SJCRH30 (cell line): ENCODE data around the gene SLC39A10. TPM values are rescaled to one million over a fixed set of nuclear protein-coding genes. Genes with fewer than 3 reads are reported as not detected.
"Not testable (repeated sequence)": the region's sequence is repeated elsewhere in the genome, so short reads cannot be mapped to it uniquely, and the experiment has no call there.

Experiments used
- DNase-seq, 2 experiments: peaks; one replicate each; pipeline ENCODE4 v3.0.0-alpha.2; 2015 to 2020
- H3K27ac ChIP-seq: fragments of 250-450 bp; sonication (Bioruptor Pico); 2 replicates; pipeline ENCODE4 v1.5.1; 2020; ENCODE audit warnings: mild to moderate bottlenecking, moderate library complexity
- H3K27me3 ChIP-seq: fragments of 250-450 bp; sonication (Bioruptor Pico); 2 replicates; pipeline ENCODE4 v1.5.1; 2020; ENCODE audit warnings: mild to moderate bottlenecking, moderate library complexity
- H3K36me3 ChIP-seq: fragments of 250-450 bp; sonication (Bioruptor Pico); 2 replicates; pipeline ENCODE4 v1.5.1; 2020; ENCODE audit warnings: mild to moderate bottlenecking, moderate library complexity
- H3K4me1 ChIP-seq: fragments of 250-450 bp; sonication (Bioruptor Pico); 2 replicates; pipeline ENCODE4 v1.5.1; 2020; ENCODE audit warnings: mild to moderate bottlenecking, moderate library complexity
- H3K4me3 ChIP-seq: fragments of 250-450 bp; sonication (Bioruptor Pico); 2 replicates; pipeline ENCODE4 v1.5.1; 2020; ENCODE audit warnings: mild to moderate bottlenecking, moderate library complexity
- H3K9me3 ChIP-seq: fragments of 250-450 bp; sonication (Bioruptor Pico); replicated peaks from 2 replicates; pipeline ENCODE4 v1.5.1; 2020; ENCODE audit warnings: mild to moderate bottlenecking, moderate library complexity
- total RNA-seq: library from RNA; depleted of rRNA; stranded (reverse); fragments of >200 nt; shearing (Covaris generic); gene quantifications from 2 replicates; pipeline ENCODE4 v1.2.3, GENCODE V29; 2014

SLC39A10 gene
- total RNA-seq, 1 experiment from 2014 or later, result 57.8 TPM

DNA sequence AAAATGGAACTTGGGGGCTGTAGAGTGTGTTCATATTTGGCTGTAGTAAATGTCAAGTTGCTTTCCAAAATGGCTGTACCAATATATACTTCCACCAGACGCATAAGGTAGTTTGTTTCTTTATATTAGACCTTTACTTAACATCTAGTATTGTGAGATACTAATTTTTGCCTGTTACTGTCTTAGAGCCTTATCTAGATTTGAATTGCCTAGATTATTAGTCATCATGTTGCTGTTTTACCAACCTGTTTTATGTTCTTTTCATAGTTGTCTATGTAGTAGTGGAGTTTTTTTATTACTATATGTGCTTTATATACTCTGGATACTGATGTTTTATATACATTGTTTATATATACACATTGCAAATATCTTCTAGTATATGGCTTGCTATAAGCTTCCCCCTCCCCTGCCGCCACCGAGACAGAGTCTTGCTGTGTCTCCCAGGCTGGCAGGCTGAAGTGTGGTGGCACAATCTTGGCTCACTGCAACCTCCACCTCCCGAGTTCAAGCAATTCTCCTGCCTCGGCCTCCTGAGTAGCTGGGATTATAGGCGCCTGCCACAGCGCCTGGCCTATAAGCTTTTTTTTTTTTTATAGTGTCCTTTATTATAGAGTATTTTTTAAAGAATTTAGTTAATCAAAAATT is 18.9 kb downstream of the SLC39A10 start:
- H3K9me3 ChIP-seq, result no peaks in the 10 kb centered on the region; the same call in 1 of the 2 replicates
- H3K4me3 ChIP-seq, result no peak overlapping the region
- no peaks in the 10 kb centered on the region for H3K27me3 ChIP-seq
- no peak for DNase-seq
- H3K4me1 ChIP-seq, result no peaks in the 10 kb centered on the region
- no peak overlapping the region for H3K27ac ChIP-seq
- 0 out of 2 replicates have a peak, but pooled peaks cover 1% of the 10 kb centered on the region for H3K36me3 ChIP-seq

GRCh38 chr2:195677290-195677689 is 20.3 kb downstream of the SLC39A10 start:
- H3K9me3 ChIP-seq, result no peaks in the 10 kb centered on the region; the same call in 1 of the 2 replicates
- H3K4me1 ChIP-seq, result no peaks in the 10 kb centered on the region
- no peaks in the 10 kb centered on the region for H3K27me3 ChIP-seq
- DNase-seq, result no peak
- peaks cover 6% of the 10 kb centered on the region for H3K36me3 ChIP-seq
- H3K27ac ChIP-seq, result no peak overlapping the region
- H3K4me3 ChIP-seq, result no peak overlapping the region

- Histone ChIP-seq H3K9me3 (no peaks in the 10 kb centered on the region; the same call in 1 of the 2 replicates), H3K36me3 (peaks cover 6% of the 10 kb centered on the region), H3K4me3 (no peak overlapping the region), H3K4me1 (no peaks in the 10 kb centered on the region; the same call in 1 of the 2 replicates), H3K27me3 (no peaks in the 10 kb centered on the region), H3K27ac (no peak overlapping the region)
- DNase-seq, result no peak
Measured at GRCh38 chr2:195677884-195678283, 20.9 kb downstream of the SLC39A10 start.

DNA sequence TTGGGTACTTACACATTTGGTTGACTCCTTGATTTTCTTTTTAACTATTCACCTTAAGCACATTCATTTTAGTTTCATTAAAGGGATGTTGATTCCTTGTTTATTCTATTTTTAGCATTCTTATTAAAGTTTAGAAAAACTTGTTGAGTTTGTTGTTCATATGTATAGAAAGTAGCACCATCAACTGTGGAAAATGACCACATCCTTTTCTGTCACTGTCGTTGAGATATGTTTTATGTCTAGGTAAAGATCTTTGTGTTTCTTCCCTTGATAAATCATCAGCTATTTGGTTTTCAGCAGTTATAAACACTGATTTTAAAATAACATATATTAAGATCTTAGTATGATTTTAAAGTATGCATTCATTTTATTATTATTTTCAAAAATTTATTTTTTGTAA is 25.1 kb downstream of the SLC39A10 start:
- Histone ChIP-seq H3K27ac (no peak overlapping the region), H3K36me3 (peaks cover 13% of the 10 kb centered on the region), H3K4me1 (peaks cover 8% of the 10 kb centered on the region), H3K4me3 (no peak overlapping the region), H3K9me3 (no peaks in the 10 kb centered on the region; the same call in 1 of the 2 replicates), H3K27me3 (no peaks in the 10 kb centered on the region)
- no peak for DNase-seq

- no peaks in the 10 kb centered on the region for H3K27me3 ChIP-seq
- no peak overlapping the region for H3K4me3 ChIP-seq
- DNase-seq, result peak in 1 of 2 experiments; percentile 63
- no peaks in the 10 kb centered on the region; the same call in 1 of the 2 replicates for H3K9me3 ChIP-seq
- H3K36me3 ChIP-seq, result peaks cover 13% of the 10 kb centered on the region
- no peak overlapping the region for H3K27ac ChIP-seq
- peaks cover 8% of the 10 kb centered on the region for H3K4me1 ChIP-seq
Measured at GRCh38 chr2:195683174-195683573, 26.1 kb downstream of the SLC39A10 start.

GRCh38 chr2:195686564-195686963 is 29.5 kb downstream of the SLC39A10 start:
- Histone ChIP-seq H3K9me3 (no peaks in the 10 kb centered on the region), H3K27ac (no peak overlapping the region), H3K4me3 (no peak overlapping the region)

DNA sequence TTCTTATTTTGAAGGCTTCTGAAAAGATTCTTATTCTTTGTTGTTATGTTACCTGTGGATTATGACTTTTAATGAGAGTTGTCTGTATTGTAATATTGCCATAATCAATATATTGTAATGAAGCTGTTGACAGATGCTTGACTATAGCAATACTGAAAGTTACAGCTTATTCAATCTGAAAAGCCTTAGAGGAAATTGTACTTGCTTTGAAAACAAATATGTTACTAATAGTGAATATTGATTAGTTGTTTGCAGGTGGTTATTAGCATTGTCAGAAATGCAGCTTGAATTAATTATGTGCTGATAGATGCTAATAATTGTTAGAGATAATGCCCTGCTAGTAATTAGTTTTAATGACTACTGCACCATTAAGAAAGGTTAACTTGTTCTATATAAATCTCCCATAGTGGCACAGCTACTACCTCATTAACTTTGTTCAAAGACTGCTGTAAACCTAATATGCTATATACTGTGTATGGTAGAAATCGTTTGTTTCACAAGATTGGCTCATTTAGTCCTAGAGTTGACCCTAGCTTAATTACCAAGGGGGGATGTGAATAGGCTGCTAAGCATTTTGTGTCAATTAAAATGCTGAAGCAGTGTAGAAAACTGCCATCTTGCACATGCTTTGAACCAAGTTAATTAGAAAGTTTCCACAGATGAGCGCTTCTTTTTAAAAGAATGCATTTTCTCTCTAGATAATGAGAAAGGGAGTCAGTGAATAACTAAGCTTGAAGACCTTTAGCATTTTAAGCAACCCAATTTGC is 30.5 kb downstream of the SLC39A10 start:
- Histone ChIP-seq H3K4me3 (no peak overlapping the region), H3K9me3 (no peaks in the 10 kb centered on the region)

More at GRCh38 chr2:195686564-195686963, 29.5 kb downstream of the SLC39A10 start:
- no peaks in the 10 kb centered on the region for H3K27me3 ChIP-seq
- H3K4me1 ChIP-seq, result peaks cover 8% of the 10 kb centered on the region
- no peak for DNase-seq
- peaks cover 9% of the 10 kb centered on the region for H3K36me3 ChIP-seq

DNA sequence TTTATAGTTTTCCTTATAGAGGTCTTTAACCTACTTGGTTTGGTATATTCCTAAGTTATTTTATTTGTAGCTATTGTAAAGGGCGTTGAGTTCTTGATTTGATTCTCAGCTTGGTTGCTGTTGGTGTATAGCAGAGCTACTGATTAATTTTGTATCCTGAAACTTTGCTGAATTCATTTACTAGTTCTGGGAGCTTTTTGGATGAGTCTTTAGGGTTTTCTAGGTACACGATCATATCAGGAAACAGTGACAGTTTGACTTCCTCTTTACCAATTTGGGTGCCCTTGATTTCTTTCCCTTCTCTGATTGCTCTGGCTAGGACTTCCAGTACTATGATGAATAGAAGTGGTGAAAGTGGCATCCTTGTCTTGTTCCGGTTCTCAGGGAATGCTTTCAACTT is 35.5 kb downstream of the SLC39A10 start:
- not testable (repeated sequence) for H3K4me3 ChIP-seq, H3K27ac ChIP-seq, H3K36me3 ChIP-seq, H3K4me1 ChIP-seq, H3K9me3 ChIP-seq, DNase-seq, H3K27me3 ChIP-seq

More for the DNA sequence above, 30.5 kb downstream of the SLC39A10 start:
- Histone ChIP-seq H3K4me1 (peaks cover 8% of the 10 kb centered on the region), H3K27ac (no peak overlapping the region), H3K27me3 (no peaks in the 10 kb centered on the region), H3K36me3 (peaks cover 7% of the 10 kb centered on the region; the same call in 1 of the 2 replicates)
- no peak for DNase-seq

- Histone ChIP-seq H3K4me3 (no peak overlapping the region), H3K27me3 (no peaks in the 10 kb centered on the region), H3K4me1 (no peaks in the 10 kb centered on the region), H3K36me3 (no peaks in the 10 kb centered on the region; the same call in 1 of the 2 replicates), H3K27ac (no peak overlapping the region), H3K9me3 (no peaks in the 10 kb centered on the region)
- DNase-seq, result peak; percentile 44 to 58
Measured at GRCh38 chr2:195694553-195694952, 37.5 kb downstream of the SLC39A10 start.

DNA sequence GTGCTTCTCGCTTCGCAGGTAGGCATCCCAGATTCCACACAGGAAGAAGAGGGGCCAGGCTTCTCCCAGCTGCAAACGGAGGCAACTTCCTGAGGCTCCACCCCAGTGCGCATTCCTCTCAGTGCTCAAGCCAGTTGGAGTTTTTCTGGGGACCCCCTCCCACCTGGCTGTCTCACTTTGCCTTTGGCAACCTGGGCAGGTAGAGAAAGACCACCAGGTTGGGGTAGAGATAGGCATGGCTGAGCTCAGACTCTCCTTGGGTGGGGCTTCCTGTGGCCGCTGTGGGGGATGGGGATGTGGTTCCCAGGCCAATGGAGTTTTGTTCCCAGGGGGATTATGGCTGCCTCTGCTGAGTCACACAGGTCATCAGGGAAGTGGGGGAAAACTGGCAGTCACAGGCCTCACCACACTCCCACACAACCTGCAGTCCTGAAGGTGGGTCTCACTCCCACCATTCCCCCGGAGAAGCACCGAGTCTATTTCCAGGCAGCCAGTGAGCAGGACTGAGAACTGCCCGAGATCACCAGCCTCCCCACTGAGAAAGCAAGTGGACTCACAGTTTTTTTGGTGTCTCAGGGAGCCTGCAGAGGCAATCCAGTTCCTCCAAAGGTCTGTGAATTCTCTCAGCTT is 38.1 kb downstream of the SLC39A10 start:
- Histone ChIP-seq H3K9me3 (no peaks in the 10 kb centered on the region; the same call in 1 of the 2 replicates), H3K4me3 (no peak overlapping the region), H3K27me3 (no peaks in the 10 kb centered on the region), H3K27ac (no peak overlapping the region), H3K4me1 (no peaks in the 10 kb centered on the region), H3K36me3 (no peaks in the 10 kb centered on the region; the same call in 1 of the 2 replicates)
- peak; percentile 30 to 35 for DNase-seq

DNA sequence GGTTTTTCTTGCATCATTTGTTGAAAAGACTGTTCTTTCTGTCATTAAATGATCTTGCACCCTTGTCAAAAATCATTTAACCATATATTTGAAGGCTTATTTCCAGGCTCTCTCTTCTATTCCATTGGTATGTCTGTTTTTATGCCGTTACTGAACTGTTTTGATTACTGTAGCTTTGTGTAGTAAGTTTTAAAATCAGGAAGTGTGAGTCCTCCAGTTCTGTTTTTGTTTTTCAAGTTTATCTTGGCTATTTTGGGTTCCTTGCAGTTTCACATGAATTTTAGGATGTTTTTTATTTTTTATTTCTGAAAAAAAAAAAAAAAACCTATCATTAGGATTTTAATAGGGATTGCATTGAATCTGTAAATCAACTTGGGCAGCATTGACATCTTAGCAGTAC is 39.0 kb downstream of the SLC39A10 start:
- DNase-seq, result no peak
- Histone ChIP-seq H3K27me3 (no peaks in the 10 kb centered on the region), H3K36me3 (no peaks in the 10 kb centered on the region; the same call in 1 of the 2 replicates), H3K9me3 (no peaks in the 10 kb centered on the region; the same call in 1 of the 2 replicates), H3K4me1 (no peaks in the 10 kb centered on the region), H3K27ac (no peak overlapping the region), H3K4me3 (no peak overlapping the region)

GRCh38 chr2:195697681-195698220 is 40.7 kb downstream of the SLC39A10 start:
- H3K27me3 ChIP-seq, result no peaks in the 10 kb centered on the region
- H3K36me3 ChIP-seq, result no peaks in the 10 kb centered on the region; the same call in 1 of the 2 replicates
- H3K4me3 ChIP-seq, result no peak overlapping the region
- H3K9me3 ChIP-seq, result no peaks in the 10 kb centered on the region; the same call in 1 of the 2 replicates
- no peaks in the 10 kb centered on the region for H3K4me1 ChIP-seq
- no peak overlapping the region for H3K27ac ChIP-seq
- no peak for DNase-seq

- no peaks in the 10 kb centered on the region for H3K27me3 ChIP-seq
Measured at GRCh38 chr2:195700480-195700879, 43.5 kb downstream of the SLC39A10 start.

GRCh38 chr2:195706161-195706900 is 49.3 kb downstream of the SLC39A10 start:
- no peaks in the 10 kb centered on the region for H3K27me3 ChIP-seq
- no peaks in the 10 kb centered on the region for H3K36me3 ChIP-seq
- no peak overlapping the region for H3K27ac ChIP-seq
- no peaks in the 10 kb centered on the region for H3K4me1 ChIP-seq
- no peak overlapping the region for H3K4me3 ChIP-seq
- no peaks in the 10 kb centered on the region for H3K9me3 ChIP-seq
- no peak for DNase-seq

More at GRCh38 chr2:195700480-195700879, 43.5 kb downstream of the SLC39A10 start:
- no peaks in the 10 kb centered on the region for H3K4me1 ChIP-seq
- no peaks in the 10 kb centered on the region; the same call in 1 of the 2 replicates for H3K9me3 ChIP-seq
- H3K27ac ChIP-seq, result no peak overlapping the region
- no peaks in the 10 kb centered on the region; the same call in 1 of the 2 replicates for H3K36me3 ChIP-seq
- no peak overlapping the region for H3K4me3 ChIP-seq
- no peak for DNase-seq
